WI38 (cell line): ENCODE data around the gene MAN1A2.
"Not testable (repeated sequence)": the region's sequence is repeated elsewhere in the genome, so short reads cannot be mapped to it uniquely, and the experiment has no call there.

Experiments used
- H3K4me3 ChIP-seq: 2 replicates; pipeline ENCODE4 v1.5.1; 2011; ENCODE audit warnings: low read depth, mild to moderate bottlenecking, control low read depth, low read length
- CTCF ChIP-seq: IDR thresholded peaks from 2 replicates; pipeline ENCODE4 v1.5.1; 2012; ENCODE audit warnings: low read depth, mild to moderate bottlenecking, control low read depth, low read length

Gene MAN1A2

GRCh38 chr1:117433943-117434342, 66.7 kb downstream of the MAN1A2 start:
- no peak for TF ChIP-seq CTCF
- no peak overlapping the region for H3K4me3 ChIP-seq

GRCh38 chr1:117436513-117436912, 69.3 kb downstream of the MAN1A2 start:
- no peak overlapping the region for H3K4me3 ChIP-seq
- TF ChIP-seq CTCF, result no peak

- H3K4me3 ChIP-seq, result no peak overlapping the region
- TF ChIP-seq CTCF, result no peak
These were observed 80.4 kb downstream of the MAN1A2 start for GRCh38 chr1:117447661-117448060.

GRCh38 chr1:117452216-117452615, 85.0 kb downstream of the MAN1A2 start:
- TF ChIP-seq CTCF, result no peak
- H3K4me3 ChIP-seq, result no peak overlapping the region

- no peak overlapping the region for H3K4me3 ChIP-seq
- TF ChIP-seq CTCF, result no peak
These were observed 86.7 kb downstream of the MAN1A2 start for GRCh38 chr1:117453958-117454357.

GRCh38 chr1:117458410-117458809, 91.2 kb downstream of the MAN1A2 start:
- not testable (repeated sequence) for H3K4me3 ChIP-seq

GRCh38 chr1:117466761-117467160, 99.5 kb downstream of the MAN1A2 start:
- no peak overlapping the region for H3K4me3 ChIP-seq
- no peak for TF ChIP-seq CTCF

- TF ChIP-seq CTCF, result no peak
These were observed 100.1 kb downstream of the MAN1A2 start for GRCh38 chr1:117467336-117467735.

More at GRCh38 chr1:117467336-117467735, 100.1 kb downstream of the MAN1A2 start:
- H3K4me3 ChIP-seq, result no peak overlapping the region
